Measurements from ENCODE around the gene TRIM7.

The TRIM7 gene

DNA sequence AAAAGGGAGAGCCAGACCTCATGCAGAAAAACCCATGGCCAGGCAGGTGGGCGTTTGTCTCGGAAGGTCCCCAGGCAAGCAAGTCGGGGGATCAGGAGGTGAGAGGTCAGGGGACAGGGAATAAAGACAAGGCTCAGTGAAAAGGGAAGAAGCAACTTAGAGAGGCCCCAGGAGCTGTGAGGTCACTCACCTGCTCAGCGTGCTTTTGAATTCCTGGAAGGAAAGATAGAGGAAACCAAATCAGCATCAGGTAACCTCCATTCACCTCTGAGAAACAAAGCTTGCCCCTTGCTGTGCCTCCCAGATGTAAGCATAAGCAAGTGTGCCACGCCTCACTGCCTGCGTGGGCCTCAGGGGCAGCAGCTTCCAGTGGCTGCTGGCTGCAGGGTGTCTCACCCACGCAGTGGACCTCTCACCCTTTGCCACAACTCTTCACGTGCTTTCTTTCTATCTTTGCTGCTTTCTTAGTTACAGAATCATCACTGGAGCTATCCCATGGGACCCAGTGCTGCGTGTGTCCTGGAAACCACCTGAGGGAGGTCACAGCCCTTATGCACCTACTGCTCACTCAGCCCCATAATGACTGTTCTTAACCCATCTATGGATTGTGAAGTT lies 6.0 kb downstream of the TRIM7 start:
- in situ Hi-C loops (cut with HindIII; ENCODE audit: low sequenced_read_pairs), result loop anchor here (5.0 to 10.0 kb wide), 2 partner anchors 48 to 414 kb away; no protein-coding TSS in a partner anchor
- DNase-seq (ENCODE audit: low read depth), result no peak
- TF ChIP-seq, protein P1, sequence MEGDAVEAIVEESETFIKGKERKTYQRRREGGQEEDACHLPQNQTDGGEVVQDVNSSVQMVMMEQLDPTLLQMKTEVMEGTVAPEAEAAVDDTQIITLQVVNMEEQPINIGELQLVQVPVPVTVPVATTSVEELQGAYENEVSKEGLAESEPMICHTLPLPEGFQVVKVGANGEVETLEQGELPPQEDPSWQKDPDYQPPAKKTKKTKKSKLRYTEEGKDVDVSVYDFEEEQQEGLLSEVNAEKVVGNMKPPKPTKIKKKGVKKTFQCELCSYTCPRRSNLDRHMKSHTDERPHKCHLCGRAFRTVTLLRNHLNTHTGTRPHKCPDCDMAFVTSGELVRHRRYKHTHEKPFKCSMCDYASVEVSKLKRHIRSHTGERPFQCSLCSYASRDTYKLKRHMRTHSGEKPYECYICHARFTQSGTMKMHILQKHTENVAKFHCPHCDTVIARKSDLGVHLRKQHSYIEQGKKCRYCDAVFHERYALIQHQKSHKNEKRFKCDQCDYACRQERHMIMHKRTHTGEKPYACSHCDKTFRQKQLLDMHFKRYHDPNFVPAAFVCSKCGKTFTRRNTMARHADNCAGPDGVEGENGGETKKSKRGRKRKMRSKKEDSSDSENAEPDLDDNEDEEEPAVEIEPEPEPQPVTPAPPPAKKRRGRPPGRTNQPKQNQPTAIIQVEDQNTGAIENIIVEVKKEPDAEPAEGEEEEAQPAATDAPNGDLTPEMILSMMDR (IDR thresholded peaks at IDR 0.05; ENCODE audit: low read depth, low read length, missing control alignments), result no peak

DNA sequence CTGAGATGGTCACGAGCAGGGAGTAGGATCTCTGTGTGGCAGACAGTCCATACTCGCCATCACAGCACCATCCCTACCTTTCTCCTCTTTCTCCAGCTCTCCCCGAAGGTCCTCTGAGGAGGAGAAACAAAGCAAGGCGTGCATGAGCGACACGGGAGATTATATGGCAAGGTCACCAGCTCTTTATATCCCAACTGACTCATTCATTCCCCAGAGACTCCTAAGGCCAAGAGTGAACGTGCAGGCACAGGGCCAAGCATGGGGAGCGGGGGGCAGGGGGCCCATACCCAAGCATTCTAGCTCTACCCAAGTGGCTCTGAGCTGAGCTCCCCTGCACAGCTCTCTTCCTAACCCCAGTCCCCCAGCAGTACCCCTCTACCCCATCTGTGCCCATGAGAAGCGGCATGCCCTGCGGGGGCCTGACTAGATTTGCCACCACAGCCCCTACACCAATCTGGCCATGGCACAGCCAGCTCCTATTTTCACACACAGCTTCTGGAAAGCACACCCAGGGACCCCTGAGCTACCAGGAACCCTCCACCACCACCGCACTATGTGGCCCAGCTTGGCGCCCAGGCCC lies 6.8 kb downstream of the TRIM7 start:
- DNase-seq (ENCODE audit: low read depth), result no peak
- in situ Hi-C loops (cut with HindIII; ENCODE audit: low sequenced_read_pairs), result loop anchor here (5.0 to 10.0 kb wide), 2 partner anchors 49 to 413 kb away; no protein-coding TSS in a partner anchor
- H3K4me3 ChIP-seq (ENCODE audit: low read depth, low read length), result no peak overlapping the region
- TF ChIP-seq, protein P1 (IDR thresholded peaks at IDR 0.05; ENCODE audit: low read depth, low read length, missing control alignments), result no peak

More for the DNA sequence above, 6.0 kb downstream of the TRIM7 start:
- no peak overlapping the region for H3K4me3 ChIP-seq (ENCODE audit: low read depth, low read length)

DNA sequence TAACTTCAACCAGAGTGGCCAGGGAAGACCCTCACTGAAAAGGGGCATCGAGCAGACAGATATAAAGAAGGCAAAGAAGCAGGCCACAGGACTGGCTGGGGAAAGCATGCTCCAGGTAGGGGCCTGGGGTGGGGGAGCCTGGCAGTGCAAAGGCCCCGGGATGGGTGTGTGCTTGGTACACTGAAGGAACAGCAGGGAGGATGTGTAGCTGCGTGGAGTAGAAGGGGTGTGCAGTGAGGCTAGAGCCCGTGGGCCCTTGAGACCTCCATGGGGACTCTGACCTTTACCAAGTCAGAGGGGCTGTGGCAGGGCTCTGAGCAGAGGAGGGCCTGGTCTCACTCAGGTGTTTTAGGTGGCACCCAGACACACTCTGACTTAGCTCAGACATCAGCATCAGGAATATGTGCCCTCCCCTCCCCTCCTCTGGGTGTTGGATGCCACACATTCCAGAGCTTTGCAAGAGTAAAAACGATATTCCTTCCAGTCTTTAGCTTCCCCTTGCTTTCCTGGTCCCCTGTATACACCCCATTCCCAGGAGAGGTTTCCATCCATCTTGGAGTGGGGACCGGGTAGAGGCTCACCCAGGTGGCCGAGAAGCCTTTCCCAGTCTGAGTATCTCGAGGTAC lies 7.6 kb downstream of the TRIM7 start:
- TF ChIP-seq, protein P1 (IDR thresholded peaks at IDR 0.05; ENCODE audit: low read depth, low read length, missing control alignments), result no peak
- in situ Hi-C loops (cut with HindIII; ENCODE audit: low sequenced_read_pairs), result loop anchor here (5.0 to 10.0 kb wide), 2 partner anchors 50 to 413 kb away; no protein-coding TSS in a partner anchor

DNA sequence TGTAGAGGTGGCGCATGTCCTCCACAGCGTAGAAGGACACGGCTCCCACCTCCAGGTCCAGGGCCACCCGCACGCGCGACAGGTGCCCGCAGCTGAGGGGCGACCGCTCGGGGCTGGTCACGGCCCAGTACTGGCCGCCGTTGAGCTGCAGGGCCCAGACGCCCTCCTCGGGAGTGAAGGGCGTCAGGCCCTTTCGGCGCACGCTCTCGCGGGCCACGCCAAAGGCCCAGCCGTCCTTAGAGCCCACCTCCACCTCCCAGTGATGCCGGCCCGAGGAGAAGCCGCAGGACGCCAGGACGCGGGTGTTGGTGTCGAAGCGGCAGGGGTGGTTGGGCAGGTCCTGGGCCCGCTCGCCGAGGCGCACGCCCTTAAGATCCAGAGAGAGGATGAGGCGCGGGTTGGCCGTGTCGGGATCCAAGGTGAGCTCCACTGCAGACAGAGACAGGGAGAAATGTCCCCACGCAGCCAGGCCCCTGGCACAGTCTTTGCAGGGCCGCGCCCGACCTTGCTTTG lies 9.7 kb downstream of the TRIM7 start:
- H3K4me3 ChIP-seq (ENCODE audit: low read depth, low read length), result no peak overlapping the region
- TF ChIP-seq, protein P1 (IDR thresholded peaks at IDR 0.05; ENCODE audit: low read depth, low read length, missing control alignments), result no peak
- in situ Hi-C loops (cut with HindIII; ENCODE audit: low sequenced_read_pairs), result loop anchor here (5.0 to 10.0 kb wide), 2 partner anchors 52 to 411 kb away; no protein-coding TSS in a partner anchor
- DNase-seq (ENCODE audit: low read depth), result no peak

More for the DNA sequence above, 7.6 kb downstream of the TRIM7 start:
- no peak overlapping the region for H3K4me3 ChIP-seq (ENCODE audit: low read depth, low read length)
- DNase-seq (ENCODE audit: low read depth), result no peak

DNA sequence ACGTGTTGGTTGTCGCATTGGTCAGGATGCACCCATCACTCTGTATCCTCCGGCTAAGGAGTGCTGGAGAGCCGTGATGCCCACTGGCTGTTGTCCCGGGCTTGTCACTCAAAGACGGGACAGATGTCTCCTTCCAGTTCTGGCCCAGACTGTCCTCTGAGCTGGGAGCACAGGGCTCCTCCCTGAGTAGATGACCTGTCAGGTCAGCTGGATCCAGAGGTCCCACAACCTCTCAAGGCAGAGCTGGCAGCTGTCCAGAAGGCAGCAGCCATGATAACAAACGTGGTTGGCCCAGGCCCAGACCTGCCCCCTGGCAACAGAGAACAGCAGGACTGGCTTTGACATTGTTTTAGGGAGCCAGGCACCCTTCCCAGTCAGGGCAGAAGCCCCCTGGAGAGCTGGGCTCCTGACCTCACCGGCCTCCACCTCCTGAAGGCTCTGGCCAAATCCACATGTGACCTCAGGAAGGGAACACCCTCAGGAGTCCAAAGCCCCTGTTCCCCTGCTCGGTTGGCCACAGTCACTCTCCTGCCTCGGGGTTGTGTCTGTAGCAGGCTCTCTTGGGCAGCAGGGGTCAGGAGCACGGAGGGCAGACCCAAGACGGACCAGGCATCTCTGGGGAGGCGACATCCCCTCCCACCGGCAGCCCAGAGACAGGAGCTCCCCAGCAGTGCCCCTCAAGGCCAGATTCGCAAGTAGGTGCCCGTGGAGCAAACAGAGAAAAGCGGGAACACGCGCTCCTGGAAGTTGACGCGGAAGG lies 10.3 kb downstream of the TRIM7 start:
- no peak overlapping the region for H3K4me3 ChIP-seq (ENCODE audit: low read depth, low read length)
- in situ Hi-C loops (cut with HindIII; ENCODE audit: low sequenced_read_pairs), result loop anchor here (5.0 to 10.0 kb wide), 2 partner anchors 53 to 410 kb away; no protein-coding TSS in a partner anchor
- TF ChIP-seq, protein P1 (IDR thresholded peaks at IDR 0.05; ENCODE audit: low read depth, low read length, missing control alignments), result no peak
- DNase-seq (ENCODE audit: low read depth), result no peak

DNA sequence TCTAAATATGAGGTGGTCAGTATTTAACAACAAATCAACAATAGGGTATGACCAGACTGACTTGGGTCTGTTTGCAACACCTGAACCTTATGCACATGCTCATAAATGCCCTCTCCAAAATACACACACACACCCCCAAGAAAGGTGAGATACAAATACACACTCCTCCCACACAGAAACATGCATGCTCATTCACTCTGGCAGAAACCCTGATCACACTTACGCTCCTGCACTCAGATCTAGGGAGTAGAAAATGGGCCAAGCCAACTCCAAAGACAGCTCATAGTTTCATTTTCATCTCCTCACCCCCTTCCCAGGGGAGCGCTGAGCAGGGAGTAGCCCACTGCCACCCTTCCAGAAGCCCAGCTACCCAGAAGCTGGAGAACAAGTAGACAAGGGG lies 11.3 kb downstream of the TRIM7 start:
- in situ Hi-C loops (cut with HindIII; ENCODE audit: low sequenced_read_pairs), result loop anchor here (10.0 kb wide), 1 partner anchor 409 kb away; no protein-coding TSS in a partner anchor
- TF ChIP-seq, protein P1 (IDR thresholded peaks at IDR 0.05; ENCODE audit: low read depth, low read length, missing control alignments), result no peak
- no peak overlapping the region for H3K4me3 ChIP-seq (ENCODE audit: low read depth, low read length)
- no peak for DNase-seq (ENCODE audit: low read depth)
